ENCODE measurements around the gene SNRPA1.

DNA sequence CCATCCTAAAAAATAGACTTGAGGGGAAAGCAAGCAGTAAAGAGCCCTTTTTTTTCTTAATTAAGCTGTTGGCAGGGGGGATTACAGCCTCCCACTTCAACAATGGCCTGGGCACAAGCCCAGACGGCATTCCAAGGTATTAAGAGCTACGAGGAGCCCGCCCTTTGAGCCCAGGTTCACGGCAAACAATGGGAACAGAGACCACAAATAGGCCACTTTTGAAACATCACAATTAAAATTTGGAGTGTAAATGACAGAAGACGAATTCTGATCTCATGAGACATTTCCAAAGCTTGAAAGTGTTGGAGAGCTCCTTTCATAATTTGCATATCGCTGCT lies 52.1 kb downstream of the SNRPA1 start:
- no peak for TF ChIP-seq POLR2A (IDR thresholded peaks at IDR 0.05)
- TF ChIP-seq CTCF (IDR thresholded peaks at IDR 0.05): no peak

All from testis (tissue), 2 donors.